Astrocyte (in vitro differentiated cells and primary cell): Measurements from ENCODE around the gene PINLYP. TPM values are rescaled to one million over a fixed set of nuclear protein-coding genes. Genes with fewer than 3 reads are reported as not detected.

Experiments used
- DNase-seq: peaks from one replicate; pipeline ENCODE4 v3.0.0-alpha.2; 2010; ENCODE audit warnings: low read depth
- FAIRE-seq: peaks from 2 replicates; lab custom pipeline; 2011; peaks lifted over from hg19 to GRCh38; lab: Jason Lieb, UNC
- H2AFZ ChIP-seq: 2 replicates; pipeline ENCODE4 v1.6.0; 2012; ENCODE audit warnings: low read depth, low read length, inconsistent platforms
- H3K27ac ChIP-seq: 2 replicates; pipeline ENCODE4 v1.5.1; 2011; ENCODE audit warnings: low read depth, low read length, inconsistent platforms
- H3K27me3 ChIP-seq: 2 replicates; pipeline ENCODE4 v1.6.0; 2011; ENCODE audit warnings: low read length, inconsistent platforms; ENCODE audit not compliant: insufficient read depth
- H3K36me3 ChIP-seq: 2 replicates; pipeline ENCODE4 v1.5.1; 2011; ENCODE audit warnings: low read length, inconsistent platforms; ENCODE audit not compliant: insufficient read depth
- H3K4me1 ChIP-seq: 2 replicates; pipeline ENCODE4 v1.5.1; 2011; ENCODE audit warnings: low read length, inconsistent platforms; ENCODE audit not compliant: insufficient read depth
- H3K4me2 ChIP-seq: 2 replicates; pipeline ENCODE4 v1.6.0; 2012; ENCODE audit warnings: low read length, inconsistent platforms
- H3K4me3 ChIP-seq: 2 replicates; pipeline ENCODE4 v1.5.1; 2011; ENCODE audit warnings: low read depth, mild to moderate bottlenecking, low read length, inconsistent platforms; ENCODE audit not compliant: insufficient read depth
- H3K79me2 ChIP-seq: 2 replicates; pipeline ENCODE4 v1.6.0; 2012; ENCODE audit warnings: mild to moderate bottlenecking, low read length, inconsistent platforms; ENCODE audit not compliant: insufficient read depth
- H3K9ac ChIP-seq: 2 replicates; pipeline ENCODE4 v1.6.0; 2012; ENCODE audit warnings: mild to moderate bottlenecking, low read length, inconsistent platforms
- H3K9me3 ChIP-seq: 2 replicates; pipeline ENCODE4 v1.5.1; 2012; ENCODE audit warnings: low read depth, mild to moderate bottlenecking, low read length, inconsistent platforms; ENCODE audit not compliant: insufficient read depth
- H4K20me1 ChIP-seq: 2 replicates; pipeline ENCODE4 v1.6.0; 2012; ENCODE audit warnings: low read length, inconsistent platforms; ENCODE audit not compliant: insufficient read depth
- H3K27ac Mint-ChIP-seq: one replicate; pipeline ENCODE4 v1.8.0; 2021; ENCODE audit warnings: mild to moderate bottlenecking, mixed read lengths; ENCODE audit not compliant: unreplicated experiment
- H3K27me3 Mint-ChIP-seq: one replicate; pipeline ENCODE4 v1.8.0; 2021; ENCODE audit warnings: low read depth, mixed read lengths; ENCODE audit not compliant: unreplicated experiment
- H3K36me3 Mint-ChIP-seq: one replicate; pipeline ENCODE4 v1.8.0; 2021; ENCODE audit warnings: low read depth, mixed read lengths; ENCODE audit not compliant: unreplicated experiment
- H3K4me1 Mint-ChIP-seq: one replicate; pipeline ENCODE4 v1.8.0; 2021; ENCODE audit warnings: low read depth, mixed read lengths; ENCODE audit not compliant: unreplicated experiment
- H3K4me3 Mint-ChIP-seq: one replicate; pipeline ENCODE4 v1.8.0; 2021; ENCODE audit warnings: mild to moderate bottlenecking, moderate library complexity, mixed read lengths; ENCODE audit not compliant: unreplicated experiment
- H3K9me3 Mint-ChIP-seq: one replicate; pipeline ENCODE4 v1.8.0; 2021; ENCODE audit warnings: mild to moderate bottlenecking, mixed read lengths; ENCODE audit not compliant: unreplicated experiment
- EZH2 ChIP-seq: IDR thresholded peaks from 2 replicates; pipeline ENCODE4 v1.6.1; 2012; ENCODE audit warnings: mild to moderate bottlenecking, low read length, inconsistent platforms; ENCODE audit not compliant: insufficient read depth
- total RNA-seq: library from RNA; stranded (reverse); gene quantifications from 2 replicates; pipeline ENCODE4 v1.2.1, GENCODE V29; 2021
- TF ChIP-seq, protein P1 (sequence below): IDR thresholded peaks from 2 replicates; pipeline ENCODE4 v1.5.1; 2011; ENCODE audit warnings: low read depth, mild to moderate bottlenecking, inconsistent platforms, low read length, moderate library complexity; ENCODE audit not compliant: insufficient read depth

PINLYP gene
- total RNA-seq, 1 donor from 2014 or later: 0.30 TPM

GRCh38 chr19:43595999-43596841 is 20.6 kb downstream of the PINLYP start, which contains the start of the genes IRGQ and ZNF576:
Gene IRGQ (minus strand): TSS chr19:43596134. CDS start chr19:43595338, 796 bp downstream.
Gene ZNF576 (plus strand): TSS chr19:43596595. CDS start chr19:43597109, 514 bp downstream.
- peak within 1 kb of the TSS; percentile 94 for H2AFZ ChIP-seq
- H3K4me1 Mint-ChIP-seq: peaks cover 20% of the 10 kb centered on the region
- H3K4me2 ChIP-seq: peak within 1 kb of the TSS; percentile 94
- no peaks in the 10 kb centered on the region for H3K9me3 ChIP-seq
- peak within 1 kb of the TSS; percentile 100 for H3K27ac Mint-ChIP-seq
- H3K27me3 Mint-ChIP-seq: no peaks in the 10 kb centered on the region
- peak within 1 kb of the TSS; percentile 99 for H3K27ac ChIP-seq
- TF ChIP-seq, protein P1, sequence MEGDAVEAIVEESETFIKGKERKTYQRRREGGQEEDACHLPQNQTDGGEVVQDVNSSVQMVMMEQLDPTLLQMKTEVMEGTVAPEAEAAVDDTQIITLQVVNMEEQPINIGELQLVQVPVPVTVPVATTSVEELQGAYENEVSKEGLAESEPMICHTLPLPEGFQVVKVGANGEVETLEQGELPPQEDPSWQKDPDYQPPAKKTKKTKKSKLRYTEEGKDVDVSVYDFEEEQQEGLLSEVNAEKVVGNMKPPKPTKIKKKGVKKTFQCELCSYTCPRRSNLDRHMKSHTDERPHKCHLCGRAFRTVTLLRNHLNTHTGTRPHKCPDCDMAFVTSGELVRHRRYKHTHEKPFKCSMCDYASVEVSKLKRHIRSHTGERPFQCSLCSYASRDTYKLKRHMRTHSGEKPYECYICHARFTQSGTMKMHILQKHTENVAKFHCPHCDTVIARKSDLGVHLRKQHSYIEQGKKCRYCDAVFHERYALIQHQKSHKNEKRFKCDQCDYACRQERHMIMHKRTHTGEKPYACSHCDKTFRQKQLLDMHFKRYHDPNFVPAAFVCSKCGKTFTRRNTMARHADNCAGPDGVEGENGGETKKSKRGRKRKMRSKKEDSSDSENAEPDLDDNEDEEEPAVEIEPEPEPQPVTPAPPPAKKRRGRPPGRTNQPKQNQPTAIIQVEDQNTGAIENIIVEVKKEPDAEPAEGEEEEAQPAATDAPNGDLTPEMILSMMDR: no peak
- TF ChIP-seq EZH2: no peak
- DNase-seq (peak; percentile 92), FAIRE-seq (peak; percentile 93)
- H4K20me1 ChIP-seq: peaks cover 21% of the 10 kb centered on the region
- H3K9ac ChIP-seq: peak within 1 kb of the TSS; percentile 97
- H3K9me3 Mint-ChIP-seq: no peaks in the 10 kb centered on the region
- H3K36me3 ChIP-seq: peaks cover 3% of the 10 kb centered on the region
- peaks cover 73% of the 10 kb centered on the region for H3K79me2 ChIP-seq
- peak within 1 kb of the TSS; percentile 100 for H3K4me3 Mint-ChIP-seq
- H3K36me3 Mint-ChIP-seq: peaks cover 5% of the 10 kb centered on the region
- no peaks in the 10 kb centered on the region for H3K27me3 ChIP-seq
- H3K4me1 ChIP-seq: peaks cover 28% of the 10 kb centered on the region
- peak within 1 kb of the TSS; percentile 85 for H3K4me3 ChIP-seq

DNA sequence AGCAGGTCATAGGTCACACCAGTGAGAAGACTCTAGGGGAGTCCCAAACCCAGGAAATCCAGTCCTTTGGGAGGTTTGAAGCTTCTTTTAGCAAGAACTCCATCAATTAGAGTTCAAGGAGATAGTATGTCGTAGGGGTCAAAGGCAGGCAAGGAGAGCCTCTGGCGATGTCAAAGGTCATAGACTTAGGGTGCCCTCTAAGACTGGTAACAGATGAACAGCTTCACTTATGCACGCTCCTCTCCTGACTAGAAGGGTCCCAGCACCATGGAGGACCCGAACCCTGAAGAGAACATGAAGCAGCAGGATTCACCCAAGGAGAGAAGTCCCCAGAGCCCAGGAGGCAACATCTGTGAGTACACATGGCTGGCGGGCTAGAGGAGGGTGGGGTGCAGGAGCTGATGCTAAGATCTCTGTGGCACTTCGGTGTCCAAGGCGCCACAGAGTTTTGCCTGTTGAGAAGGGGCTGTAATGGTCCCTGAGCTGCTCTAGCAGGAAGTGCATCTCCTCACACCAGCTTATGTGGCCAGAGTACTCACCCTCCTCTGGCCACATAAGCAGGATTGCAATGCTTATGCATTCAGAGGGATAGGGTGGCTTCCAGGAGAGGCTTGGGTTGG is 21.4 kb downstream of the PINLYP start:
- DNase-seq (no peak), FAIRE-seq (no peak)
- H3K4me1 Mint-ChIP-seq: peaks cover 20% of the 10 kb centered on the region
- Histone ChIP-seq H3K36me3 (peaks cover 3% of the 10 kb centered on the region), H3K27ac (peak overlapping the region; percentile 99), H3K4me1 (peaks cover 28% of the 10 kb centered on the region), H3K4me2 (peak overlapping the region; percentile 94), H3K27me3 (no peaks in the 10 kb centered on the region), H2AFZ (peak overlapping the region; percentile 94), H3K79me2 (peaks cover 70% of the 10 kb centered on the region), H4K20me1 (peaks cover 19% of the 10 kb centered on the region), H3K4me3 (peak overlapping the region; percentile 85), H3K9me3 (no peaks in the 10 kb centered on the region), H3K9ac (peak overlapping the region; percentile 97)
- no peaks in the 10 kb centered on the region for H3K9me3 Mint-ChIP-seq
- H3K4me3 Mint-ChIP-seq: peak overlapping the region; percentile 100
- H3K27ac Mint-ChIP-seq: peak overlapping the region; percentile 100
- H3K27me3 Mint-ChIP-seq: no peaks in the 10 kb centered on the region
- no peak for TF ChIP-seq EZH2
- TF ChIP-seq, protein P1: no peak
- peaks cover 5% of the 10 kb centered on the region for H3K36me3 Mint-ChIP-seq
